MM.1S (cell line): Measurements from ENCODE around the gene RND1.

ENCODE experiments used
- DNase-seq: peaks from one replicate; pipeline ENCODE4 v3.0.0-alpha.2; 2015
- H2AFZ ChIP-seq: fragments of 300-600 bp; sonication (generic); 2 replicates; pipeline ENCODE4 v1.6.0; 2016; ENCODE audit warnings: antibody characterized with exemption, low read length
- H3F3A ChIP-seq: fragments of 300-600 bp; sonication (generic); 2 replicates; pipeline ENCODE4 v1.6.1; 2016; ENCODE audit warnings: mild to moderate bottlenecking, antibody characterized with exemption, low read length, moderate library complexity, mixed read lengths; ENCODE audit not compliant: insufficient read depth
- H3K27ac ChIP-seq: fragments of 300-600 bp; sonication (generic); 2 replicates; pipeline ENCODE4 v1.5.1; 2016; ENCODE audit warnings: mild to moderate bottlenecking, low read length
- H3K27me3 ChIP-seq: fragments of 300-600 bp; sonication (generic); replicated peaks from 2 replicates; pipeline ENCODE4 v1.6.0; 2016; ENCODE audit warnings: low read length; ENCODE audit not compliant: insufficient read depth
- H3K36me3 ChIP-seq: fragments of 300-600 bp; sonication (generic); replicated peaks from 2 replicates; pipeline ENCODE4 v1.6.1; 2016; ENCODE audit warnings: mild to moderate bottlenecking, low read length, mixed read lengths; ENCODE audit not compliant: insufficient read depth
- H3K4me1 ChIP-seq: fragments of 300-600 bp; sonication (generic); 2 replicates; pipeline ENCODE4 v1.6.1; 2016; ENCODE audit warnings: low read length, mixed read lengths
- H3K4me2 ChIP-seq: fragments of 300-600 bp; sonication (generic); 2 replicates; pipeline ENCODE4 v1.6.0; 2016; ENCODE audit warnings: low read depth, low read length
- H3K4me3 ChIP-seq: fragments of 300-600 bp; sonication (generic); 2 replicates; pipeline ENCODE4 v1.5.1; 2016; ENCODE audit warnings: low read length, mixed read lengths
- H3K79me2 ChIP-seq: fragments of 300-600 bp; sonication (generic); 2 replicates; pipeline ENCODE4 v1.6.1; 2016; ENCODE audit warnings: mixed run types, low read length, mixed read lengths
- H3K9ac ChIP-seq: fragments of 300-600 bp; sonication (generic); 2 replicates; pipeline ENCODE4 v1.6.1; 2016; ENCODE audit warnings: low read length, mixed read lengths
- H3K9me2 ChIP-seq: fragments of 300-600 bp; sonication (generic); replicated peaks from 2 replicates; pipeline ENCODE4 v1.6.1; 2016; ENCODE audit warnings: mild to moderate bottlenecking, low read length, mixed read lengths; ENCODE audit not compliant: insufficient read depth
- H3K9me3 ChIP-seq: fragments of 300-600 bp; sonication (generic); replicated peaks from 2 replicates; pipeline ENCODE4 v1.6.1; 2016; ENCODE audit warnings: mild to moderate bottlenecking, low read length, mixed read lengths; ENCODE audit not compliant: insufficient read depth
- H4K20me1 ChIP-seq: fragments of 300-600 bp; sonication (generic); 2 replicates; pipeline ENCODE4 v1.6.1; 2016; ENCODE audit warnings: mild to moderate bottlenecking, low read length, moderate library complexity, mixed read lengths; ENCODE audit not compliant: insufficient read depth
- CTCF ChIP-seq: fragments of 300-600 bp; sonication (generic); IDR thresholded peaks from 2 replicates; pipeline ENCODE4 v1.5.1; 2016; ENCODE audit warnings: antibody characterized with exemption, low read length, mixed read lengths
- EZH2 ChIP-seq: fragments of 300-600 bp; sonication (generic); optimal IDR thresholded peaks from 2 replicates; pipeline ENCODE3; 2017; ENCODE audit warnings: low read depth, mild to moderate bottlenecking, antibody characterized with exemption, low read length, mixed read lengths
- EZH2phosphoT487 ChIP-seq: fragments of 300-600 bp; sonication (generic); IDR thresholded peaks from 2 replicates; pipeline ENCODE4 v1.6.1; 2018; ENCODE audit warnings: antibody characterized with exemption, low read length

Gene RND1

GRCh38 chr12:48827513-48828096, 38.1 kb downstream of the RND1 start:
- H3K4me3 ChIP-seq, result no peak overlapping the region
- no peak overlapping the region for H2AFZ ChIP-seq
- no peak for TF ChIP-seq CTCF
- no peak for TF ChIP-seq EZH2
- no peak for TF ChIP-seq EZH2phosphoT487
- no peak overlapping the region for H3K27ac ChIP-seq
- H3F3A ChIP-seq, result peaks cover 4% of the 10 kb centered on the region; the same call in 1 of the 2 replicates
- peaks cover 8% of the 10 kb centered on the region; the same call in 1 of the 2 replicates for H3K36me3 ChIP-seq
- no peaks in the 10 kb centered on the region for H3K27me3 ChIP-seq
- H3K4me1 ChIP-seq, result peaks cover 14% of the 10 kb centered on the region
- H3K9me3 ChIP-seq, result no peaks in the 10 kb centered on the region
- no peaks in the 10 kb centered on the region for H4K20me1 ChIP-seq
- H3K9me2 ChIP-seq, result no peaks in the 10 kb centered on the region
- no peak overlapping the region for H3K9ac ChIP-seq
- no peak overlapping the region for H3K4me2 ChIP-seq
- no peaks in the 10 kb centered on the region for H3K79me2 ChIP-seq
- DNase-seq, result no peak

DNA sequence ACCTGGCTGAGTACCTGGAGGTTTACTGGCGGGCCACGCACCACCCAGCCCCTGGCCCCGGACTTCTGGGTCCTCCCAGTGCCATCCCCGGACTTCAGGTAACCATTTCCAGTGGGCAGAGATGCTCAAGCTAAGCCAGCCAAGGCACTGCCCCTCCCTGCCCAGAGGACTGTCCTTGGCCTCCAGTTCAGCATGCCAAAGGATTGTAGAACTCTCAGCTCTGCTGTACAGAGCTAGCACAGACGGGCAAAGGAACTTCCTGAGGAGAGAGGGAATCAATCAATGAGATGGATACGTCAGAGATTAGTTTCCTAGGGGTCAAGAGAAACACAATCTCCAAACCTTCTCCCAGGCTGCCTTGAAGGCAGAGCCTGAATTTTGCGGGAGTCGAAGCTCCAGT, 38.6 kb downstream of the RND1 start:
- Histone ChIP-seq H3K9me2 (no peaks in the 10 kb centered on the region), H4K20me1 (no peaks in the 10 kb centered on the region), H3K4me3 (no peak overlapping the region), H3K79me2 (no peaks in the 10 kb centered on the region), H3K27ac (no peak overlapping the region), H3F3A (peaks cover 4% of the 10 kb centered on the region; the same call in 1 of the 2 replicates), H3K36me3 (peaks cover 8% of the 10 kb centered on the region; the same call in 1 of the 2 replicates), H3K4me1 (peaks cover 17% of the 10 kb centered on the region), H3K4me2 (no peak overlapping the region), H3K9me3 (no peaks in the 10 kb centered on the region), H3K9ac (no peak overlapping the region), H2AFZ (no peak overlapping the region), H3K27me3 (no peaks in the 10 kb centered on the region)
- TF ChIP-seq CTCF (no peak), EZH2phosphoT487 (no peak), EZH2 (no peak)
- no peak for DNase-seq

GRCh38 chr12:48826209-48826855, 39.3 kb downstream of the RND1 start:
- H3K9ac ChIP-seq, result no peak overlapping the region
- H4K20me1 ChIP-seq, result no peaks in the 10 kb centered on the region
- H3F3A ChIP-seq, result peaks cover 4% of the 10 kb centered on the region; the same call in 1 of the 2 replicates
- DNase-seq, result no peak
- no peak for TF ChIP-seq CTCF
- TF ChIP-seq EZH2phosphoT487, result no peak
- TF ChIP-seq EZH2, result no peak
- H3K9me3 ChIP-seq, result no peaks in the 10 kb centered on the region
- no peaks in the 10 kb centered on the region for H3K9me2 ChIP-seq
- H3K4me3 ChIP-seq, result no peak overlapping the region
- H3K4me2 ChIP-seq, result no peak overlapping the region
- H3K27me3 ChIP-seq, result no peaks in the 10 kb centered on the region
- no peak overlapping the region for H3K27ac ChIP-seq
- no peaks in the 10 kb centered on the region for H3K79me2 ChIP-seq
- H3K36me3 ChIP-seq, result peaks cover 8% of the 10 kb centered on the region; the same call in 1 of the 2 replicates
- H2AFZ ChIP-seq, result no peak overlapping the region
- H3K4me1 ChIP-seq, result peaks cover 17% of the 10 kb centered on the region
